OCI-LY3 (cell line): ENCODE data around the gene DUSP2.
"Not testable (repeated sequence)": the region's sequence is repeated elsewhere in the genome, so short reads cannot be mapped to it uniquely, and the experiment has no call there.

Experiments used
- H2AFZ ChIP-seq: fragments of 200-600, 300-600 bp; shearing (Covaris generic); 2 replicates; pipeline ENCODE4 v1.6.0; 2014; ENCODE audit warnings: antibody characterized with exemption, low read depth, low read length
- H3K27ac ChIP-seq: fragments of 200-600, 300-600 bp; sonication (generic); 2 replicates; pipeline ENCODE4 v1.5.1; 2014; ENCODE audit warnings: mild to moderate bottlenecking, low read length, moderate library complexity, mixed read lengths
- H3K27me3 ChIP-seq: fragments of 200-600, 300-600 bp; sonication (generic); 2 replicates; pipeline ENCODE4 v1.6.1; 2014; ENCODE audit warnings: low read depth, low read length, mixed read lengths
- H3K36me3 ChIP-seq: fragments of 200-600, 300-600 bp; sonication (generic); replicated peaks from 2 replicates; pipeline ENCODE3; 2014; ENCODE audit warnings: low read depth, low read length, mixed read lengths
- H3K4me1 ChIP-seq: fragments of 300-600, 200-600 bp; sonication (generic); 2 replicates; pipeline ENCODE4 v1.6.1; 2014; ENCODE audit warnings: low read length, mixed read lengths
- H3K4me2 ChIP-seq: fragments of 200-600, 300-600 bp; sonication (generic); 2 replicates; pipeline ENCODE4 v1.6.1; 2014; ENCODE audit warnings: low read length, mixed read lengths
- H3K4me3 ChIP-seq: fragments of 300-600, 200-600 bp; sonication (generic); 2 replicates; pipeline ENCODE4 v1.5.1; 2014; ENCODE audit warnings: antibody characterized with exemption, mild to moderate bottlenecking, low read length, moderate library complexity
- H3K79me2 ChIP-seq: fragments of 300-600, 200-600 bp; shearing (Covaris generic); 2 replicates; pipeline ENCODE4 v1.6.1; 2014; ENCODE audit warnings: mild to moderate bottlenecking, low read length, mixed read lengths
- H3K9ac ChIP-seq: fragments of 300-600, 200-600 bp; shearing (Covaris generic); 2 replicates; pipeline ENCODE4 v1.6.0; 2014; ENCODE audit warnings: mild to moderate bottlenecking, low read length, moderate library complexity
- H3K9me3 ChIP-seq: fragments of 200-600, 300-600 bp; shearing (Covaris generic); 2 replicates; pipeline ENCODE4 v1.6.1; 2014; ENCODE audit warnings: low read length, mixed read lengths; ENCODE audit not compliant: insufficient read depth
- H4K20me1 ChIP-seq: fragments of 200-600, 300-600 bp; sonication (generic); 2 replicates; pipeline ENCODE4 v1.6.1; 2016; ENCODE audit warnings: low read length, mixed read lengths; ENCODE audit not compliant: insufficient read depth
- EZH2phosphoT487 ChIP-seq: fragments of 200-600 bp; shearing (Covaris generic); IDR thresholded peaks from 2 replicates; pipeline ENCODE4 v1.6.1; 2018; ENCODE audit warnings: antibody characterized with exemption, mixed run types, low read depth
- TF ChIP-seq, protein P1 (sequence below): fragments of 200-600, 300-600 bp; sonication (generic); IDR thresholded peaks from 2 replicates; pipeline ENCODE4 v1.5.1; 2014; ENCODE audit warnings: antibody characterized with exemption, low read length, low read depth

Gene DUSP2

DNA sequence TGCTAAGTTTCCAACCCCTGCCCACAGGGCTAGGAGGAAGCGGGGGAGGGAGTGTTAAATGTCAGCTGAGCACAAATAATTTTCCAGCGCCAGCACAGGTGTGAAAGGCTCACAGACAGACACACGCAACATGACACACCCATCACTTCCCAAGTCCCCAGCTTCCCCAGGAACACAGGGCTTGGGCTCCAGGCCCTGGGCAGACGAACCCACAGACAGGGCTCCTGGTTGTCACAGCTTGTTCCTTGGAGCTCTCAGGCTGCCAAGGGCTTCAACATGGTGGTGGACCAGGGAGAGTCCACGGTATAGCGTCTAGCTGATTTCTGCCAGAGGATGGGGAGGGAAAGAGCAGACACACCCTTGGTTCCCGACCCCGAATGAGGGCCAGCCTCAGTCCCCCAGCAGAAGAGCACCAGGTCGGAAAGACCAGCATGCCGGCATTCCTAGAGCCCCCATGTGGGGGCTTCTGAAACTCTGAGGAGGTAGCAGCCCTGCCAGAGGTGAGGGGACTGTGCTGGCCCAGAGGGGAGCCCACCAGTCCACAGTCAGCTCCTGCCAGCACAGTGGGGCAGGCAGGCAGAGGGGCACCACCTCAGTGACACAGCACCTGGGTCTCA lies 1.9 kb downstream of the DUSP2 start:
- Histone ChIP-seq H3K9me3 (no peaks in the 10 kb centered on the region), H3K4me3 (peak overlapping the region; percentile 95), H3K27me3 (no peaks in the 10 kb centered on the region), H3K79me2 (peaks cover 37% of the 10 kb centered on the region), H3K4me2 (peak overlapping the region; percentile 91), H4K20me1 (peaks cover 40% of the 10 kb centered on the region), H3K9ac (peak overlapping the region; percentile 92), H3K4me1 (peaks cover 58% of the 10 kb centered on the region), H3K36me3 (peaks cover 38% of the 10 kb centered on the region), H3K27ac (peak overlapping the region; percentile 98), H2AFZ (no peak overlapping the region)
- no peak for TF ChIP-seq EZH2phosphoT487
- TF ChIP-seq, protein P1, sequence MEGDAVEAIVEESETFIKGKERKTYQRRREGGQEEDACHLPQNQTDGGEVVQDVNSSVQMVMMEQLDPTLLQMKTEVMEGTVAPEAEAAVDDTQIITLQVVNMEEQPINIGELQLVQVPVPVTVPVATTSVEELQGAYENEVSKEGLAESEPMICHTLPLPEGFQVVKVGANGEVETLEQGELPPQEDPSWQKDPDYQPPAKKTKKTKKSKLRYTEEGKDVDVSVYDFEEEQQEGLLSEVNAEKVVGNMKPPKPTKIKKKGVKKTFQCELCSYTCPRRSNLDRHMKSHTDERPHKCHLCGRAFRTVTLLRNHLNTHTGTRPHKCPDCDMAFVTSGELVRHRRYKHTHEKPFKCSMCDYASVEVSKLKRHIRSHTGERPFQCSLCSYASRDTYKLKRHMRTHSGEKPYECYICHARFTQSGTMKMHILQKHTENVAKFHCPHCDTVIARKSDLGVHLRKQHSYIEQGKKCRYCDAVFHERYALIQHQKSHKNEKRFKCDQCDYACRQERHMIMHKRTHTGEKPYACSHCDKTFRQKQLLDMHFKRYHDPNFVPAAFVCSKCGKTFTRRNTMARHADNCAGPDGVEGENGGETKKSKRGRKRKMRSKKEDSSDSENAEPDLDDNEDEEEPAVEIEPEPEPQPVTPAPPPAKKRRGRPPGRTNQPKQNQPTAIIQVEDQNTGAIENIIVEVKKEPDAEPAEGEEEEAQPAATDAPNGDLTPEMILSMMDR = no peak

DNA sequence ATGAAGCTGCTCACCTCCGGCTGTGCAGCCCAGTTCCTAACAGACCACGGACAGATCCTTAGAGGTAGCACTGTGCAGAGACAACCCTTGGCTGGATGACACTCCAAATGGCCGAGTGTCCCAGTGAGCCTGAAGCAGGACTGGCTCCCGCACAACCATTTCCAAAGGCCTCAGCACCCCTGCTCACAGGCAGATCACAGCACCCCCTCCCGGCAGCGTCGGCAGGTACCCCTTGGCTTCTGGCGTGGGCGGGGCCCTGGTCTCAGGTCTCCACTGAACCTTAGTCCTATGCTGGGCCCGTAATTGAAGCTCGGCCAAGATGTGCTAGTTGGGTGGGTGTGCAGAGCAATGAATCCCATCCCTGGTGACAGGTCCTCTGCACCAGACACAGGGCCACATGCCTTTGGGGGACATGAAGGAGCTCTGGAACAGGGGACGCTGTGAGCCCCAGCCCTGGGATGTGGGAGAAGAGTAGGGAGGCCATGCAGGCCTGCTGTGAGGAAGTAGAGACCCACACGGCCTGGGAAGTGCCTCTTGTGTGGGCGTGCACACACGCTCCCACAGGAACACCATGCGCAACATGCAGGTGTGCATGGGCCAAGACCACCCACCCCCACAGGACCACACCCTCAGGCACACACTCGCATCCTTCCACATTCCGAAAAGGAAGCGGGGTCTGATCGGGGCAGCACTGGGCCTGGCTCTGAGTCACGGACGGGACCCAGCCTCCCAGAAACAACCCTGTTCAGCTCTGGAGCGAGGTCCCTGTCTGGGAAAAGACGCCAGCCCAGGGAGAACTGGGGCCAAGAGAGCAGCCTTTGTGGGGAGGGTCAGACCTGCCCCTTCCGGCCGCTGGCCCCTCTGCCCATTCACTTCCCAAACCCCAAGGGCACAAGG lies 2.8 kb downstream of the DUSP2 start:
- peak overlapping the region; percentile 92 for H3K9ac ChIP-seq
- TF ChIP-seq, protein P1 = peak; percentile 58
- no peak for TF ChIP-seq EZH2phosphoT487
- no peaks in the 10 kb centered on the region for H3K9me3 ChIP-seq
- peak overlapping the region; percentile 98 for H3K27ac ChIP-seq
- H3K4me3 ChIP-seq = peak overlapping the region; percentile 95
- H2AFZ ChIP-seq = no peak overlapping the region
- H3K4me1 ChIP-seq = peaks cover 49% of the 10 kb centered on the region
- peak overlapping the region; percentile 91 for H3K4me2 ChIP-seq
- peaks cover 40% of the 10 kb centered on the region for H4K20me1 ChIP-seq
- H3K79me2 ChIP-seq = peaks cover 37% of the 10 kb centered on the region
- peaks cover 38% of the 10 kb centered on the region for H3K36me3 ChIP-seq
- H3K27me3 ChIP-seq = no peaks in the 10 kb centered on the region

DNA sequence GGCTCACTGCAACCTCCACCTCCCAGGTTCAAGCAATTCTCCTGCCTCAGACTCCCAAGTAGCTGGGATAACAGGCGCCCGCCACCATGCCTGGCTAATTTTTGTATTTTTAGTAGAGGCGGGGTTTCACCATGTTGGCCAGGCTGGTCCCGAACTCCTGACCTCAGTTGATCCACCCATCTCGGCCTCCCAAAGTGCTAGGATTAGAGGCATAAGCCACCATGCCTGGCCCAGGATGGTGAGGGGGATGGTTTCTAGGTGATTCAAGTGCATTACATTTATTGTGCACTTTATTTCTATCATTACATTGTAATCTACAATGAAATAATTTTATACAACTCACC lies 3.6 kb downstream of the DUSP2 start:
- H3K9me3 ChIP-seq, H2AFZ ChIP-seq, H3K9ac ChIP-seq, H3K4me3 ChIP-seq, H3K27ac ChIP-seq, H3K27me3 ChIP-seq: not testable (repeated sequence)
- peaks cover 40% of the 10 kb centered on the region for H4K20me1 ChIP-seq
- 0 out of 2 replicates have a peak overlapping the region, but pooled peaks have one; percentile 91 for H3K4me2 ChIP-seq
- H3K79me2 ChIP-seq = peaks cover 34% of the 10 kb centered on the region
- peaks cover 40% of the 10 kb centered on the region for H3K4me1 ChIP-seq
- H3K36me3 ChIP-seq = peaks cover 38% of the 10 kb centered on the region

DNA sequence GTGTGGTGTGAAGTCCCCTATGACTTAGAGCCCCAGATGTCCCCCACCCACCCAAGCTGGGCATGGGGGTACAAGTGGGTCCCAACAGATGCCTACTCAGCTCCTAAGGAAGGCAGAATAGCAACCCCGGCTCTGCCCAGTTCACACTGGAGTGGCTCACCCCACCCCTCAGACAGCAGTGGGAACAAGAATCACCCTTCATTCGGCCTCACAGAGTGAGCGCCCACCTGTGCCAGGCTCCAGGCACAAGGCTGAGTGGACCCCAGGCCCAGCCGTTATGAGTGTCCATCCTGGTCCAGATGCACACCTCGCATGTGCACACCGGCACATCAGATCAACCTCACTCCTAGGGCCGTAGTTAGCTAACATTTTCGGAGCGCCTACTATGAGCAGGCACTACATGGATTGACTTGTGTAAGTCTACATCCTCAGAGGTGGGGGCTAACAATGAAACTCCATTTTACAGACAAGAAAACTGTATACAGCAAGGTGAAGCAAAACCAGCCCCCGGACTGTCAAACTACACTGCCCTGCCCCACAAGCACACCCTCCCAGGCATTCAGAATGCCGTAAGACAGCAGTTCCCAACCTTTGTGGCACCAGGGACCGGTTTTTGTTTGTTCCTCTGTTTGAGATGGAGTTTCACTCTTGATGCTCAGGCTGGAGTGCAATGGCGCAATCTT lies 4.2 kb downstream of the DUSP2 start:
- Histone ChIP-seq H3K27me3 (no peaks in the 10 kb centered on the region), H3K9ac (no peak overlapping the region), H2AFZ (no peak overlapping the region), H3K9me3 (no peaks in the 10 kb centered on the region), H3K4me2 (no peak overlapping the region), H3K4me1 (peaks cover 36% of the 10 kb centered on the region), H3K79me2 (peaks cover 34% of the 10 kb centered on the region), H3K4me3 (no peak overlapping the region), H4K20me1 (peaks cover 40% of the 10 kb centered on the region), H3K36me3 (peaks cover 38% of the 10 kb centered on the region), H3K27ac (no peak overlapping the region)
- TF ChIP-seq, protein P1 = no peak
- no peak for TF ChIP-seq EZH2phosphoT487
